ENCODE measurements around the gene BANP. TPM values are rescaled to one million over a fixed set of nuclear protein-coding genes. Genes with fewer than 3 reads are reported as not detected.
"Not testable (repeated sequence)": the region's sequence is repeated elsewhere in the genome, so short reads cannot be mapped to it uniquely, and the experiment has no call there.

BANP gene
- total and polyA plus RNA-seq, 4 donors = 10.3 to 56.6 (median 20.1) TPM

DNA sequence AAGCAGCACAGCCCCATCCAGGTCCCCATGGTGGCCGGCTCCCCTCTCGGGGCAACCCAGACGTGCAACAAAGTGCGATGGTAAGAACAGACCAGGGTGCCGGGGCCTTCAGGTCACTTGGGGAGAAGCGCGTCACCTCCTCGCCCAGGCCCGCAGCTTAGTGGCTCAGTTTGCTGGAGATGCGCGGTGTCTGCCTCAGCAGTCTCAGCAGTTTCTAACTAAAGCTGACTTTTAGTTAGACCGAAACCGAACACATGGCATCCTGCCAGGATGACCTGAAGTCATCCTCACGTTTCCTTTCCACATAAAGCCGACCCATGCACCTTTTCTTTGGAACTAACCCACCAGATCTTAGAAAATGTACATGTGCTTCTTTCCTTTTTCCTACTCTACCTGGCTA lies 32.9 kb downstream of the BANP start:
- WGBS, 2 donors = 94 to 96% methylated on average over 15 of the region's 15 CpGs
- peaks cover 2 to 18% (median 5%) of the 10 kb centered on the region in 4 donors for H3K36me3 ChIP-seq (ENCODE audit: control insufficient read depth in 4 of 4, insufficient read depth in 4 of 4, low read length in 4 of 4)
- not testable (repeated sequence) for DNase-seq; H3K4me1 ChIP-seq (ENCODE audit: control insufficient read depth in 5 of 5, insufficient read depth in 5 of 5, low read length in 5 of 5); H3K9ac ChIP-seq (ENCODE audit: insufficient read depth in 1 of 2, low read length in 2 of 2); ATAC-seq (ENCODE audit: insufficient read depth, low FRiP score); H3K27ac ChIP-seq (ENCODE audit: low read depth in 1 of 2, low read length in 1 of 2); H3K4me3 ChIP-seq; H3K27me3 ChIP-seq (ENCODE audit: control insufficient read depth in 3 of 3, insufficient read depth in 3 of 3, low read length in 2 of 3); H3K9me3 ChIP-seq (ENCODE audit: control insufficient read depth in 4 of 4, insufficient read depth in 3 of 4, low read length in 3 of 4)

- no peak overlapping the region for H3K27ac ChIP-seq (ENCODE audit: low read depth in 1 of 2, low read length in 1 of 2)
- WGBS, 2 donors = 95 to 99% methylated on average over 28 of the region's 28 CpGs
- no peak overlapping the region for H3K4me3 ChIP-seq
- H3K4me1 ChIP-seq (ENCODE audit: control insufficient read depth in 5 of 5, insufficient read depth in 5 of 5, low read length in 5 of 5) = peaks cover 0 to 5% (median 0%) of the 10 kb centered on the region in 5 donors
- H3K9ac ChIP-seq (ENCODE audit: insufficient read depth in 1 of 2, low read length in 2 of 2) = no peak overlapping the region
- peaks cover 2 to 17% (median 5%) of the 10 kb centered on the region in 4 donors for H3K36me3 ChIP-seq (ENCODE audit: control insufficient read depth in 4 of 4, insufficient read depth in 4 of 4, low read length in 4 of 4)
- no peak for ATAC-seq (ENCODE audit: insufficient read depth, low FRiP score)
- no peaks in the 10 kb centered on the region for H3K9me3 ChIP-seq (ENCODE audit: control insufficient read depth in 4 of 4, insufficient read depth in 3 of 4, low read length in 3 of 4)
- no peaks in the 10 kb centered on the region for H3K27me3 ChIP-seq (ENCODE audit: control insufficient read depth in 3 of 3, insufficient read depth in 3 of 3, low read length in 2 of 3)
- TF ChIP-seq, protein P1, sequence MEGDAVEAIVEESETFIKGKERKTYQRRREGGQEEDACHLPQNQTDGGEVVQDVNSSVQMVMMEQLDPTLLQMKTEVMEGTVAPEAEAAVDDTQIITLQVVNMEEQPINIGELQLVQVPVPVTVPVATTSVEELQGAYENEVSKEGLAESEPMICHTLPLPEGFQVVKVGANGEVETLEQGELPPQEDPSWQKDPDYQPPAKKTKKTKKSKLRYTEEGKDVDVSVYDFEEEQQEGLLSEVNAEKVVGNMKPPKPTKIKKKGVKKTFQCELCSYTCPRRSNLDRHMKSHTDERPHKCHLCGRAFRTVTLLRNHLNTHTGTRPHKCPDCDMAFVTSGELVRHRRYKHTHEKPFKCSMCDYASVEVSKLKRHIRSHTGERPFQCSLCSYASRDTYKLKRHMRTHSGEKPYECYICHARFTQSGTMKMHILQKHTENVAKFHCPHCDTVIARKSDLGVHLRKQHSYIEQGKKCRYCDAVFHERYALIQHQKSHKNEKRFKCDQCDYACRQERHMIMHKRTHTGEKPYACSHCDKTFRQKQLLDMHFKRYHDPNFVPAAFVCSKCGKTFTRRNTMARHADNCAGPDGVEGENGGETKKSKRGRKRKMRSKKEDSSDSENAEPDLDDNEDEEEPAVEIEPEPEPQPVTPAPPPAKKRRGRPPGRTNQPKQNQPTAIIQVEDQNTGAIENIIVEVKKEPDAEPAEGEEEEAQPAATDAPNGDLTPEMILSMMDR (IDR thresholded peaks at IDR 0.05; ENCODE audit: control extremely low read depth, extremely low read depth) = no peak
- no peak for DNase-seq
These were observed 33.5 kb downstream of the BANP start for GRCh38 chr16:87984632-87985267.

DNA sequence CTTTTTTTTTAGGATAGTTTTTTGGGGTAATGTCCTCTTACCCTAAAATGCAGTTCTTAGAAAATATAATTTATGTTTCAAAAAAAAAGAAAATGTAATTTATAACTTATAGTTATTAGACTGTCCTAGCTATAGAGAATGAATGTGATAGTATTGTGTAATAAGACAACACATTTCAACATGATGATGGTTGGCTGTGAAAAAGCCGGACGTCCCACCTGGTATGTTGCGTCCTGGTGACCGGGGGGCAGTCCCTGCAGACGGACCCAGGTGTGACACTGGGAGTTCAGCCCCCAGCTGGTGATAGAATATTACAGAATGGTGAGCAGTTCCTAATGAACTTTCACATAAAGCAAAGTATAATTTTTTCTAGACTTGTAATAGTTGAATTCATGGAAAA lies 34.3 kb downstream of the BANP start:
- 69 to 87% methylated on average over 5 of the region's 5 CpGs for WGBS, 2 donors
- not testable (repeated sequence) for H3K9ac ChIP-seq (ENCODE audit: insufficient read depth in 1 of 2, low read length in 2 of 2); DNase-seq; H3K4me3 ChIP-seq; H3K4me1 ChIP-seq (ENCODE audit: control insufficient read depth in 5 of 5, insufficient read depth in 5 of 5, low read length in 5 of 5); H3K27ac ChIP-seq (ENCODE audit: low read depth in 1 of 2, low read length in 1 of 2); ATAC-seq (ENCODE audit: insufficient read depth, low FRiP score); H3K9me3 ChIP-seq (ENCODE audit: control insufficient read depth in 4 of 4, insufficient read depth in 3 of 4, low read length in 3 of 4); H3K27me3 ChIP-seq (ENCODE audit: control insufficient read depth in 3 of 3, insufficient read depth in 3 of 3, low read length in 2 of 3)
- peaks cover 2 to 17% (median 5%) of the 10 kb centered on the region in 4 donors for H3K36me3 ChIP-seq (ENCODE audit: control insufficient read depth in 4 of 4, insufficient read depth in 4 of 4, low read length in 4 of 4)

- WGBS, 2 donors = 72 to 75% methylated on average over 5 of the region's 5 CpGs
These were observed 35.2 kb downstream of the BANP start for GRCh38 chr16:87986361-87986849.

DNA sequence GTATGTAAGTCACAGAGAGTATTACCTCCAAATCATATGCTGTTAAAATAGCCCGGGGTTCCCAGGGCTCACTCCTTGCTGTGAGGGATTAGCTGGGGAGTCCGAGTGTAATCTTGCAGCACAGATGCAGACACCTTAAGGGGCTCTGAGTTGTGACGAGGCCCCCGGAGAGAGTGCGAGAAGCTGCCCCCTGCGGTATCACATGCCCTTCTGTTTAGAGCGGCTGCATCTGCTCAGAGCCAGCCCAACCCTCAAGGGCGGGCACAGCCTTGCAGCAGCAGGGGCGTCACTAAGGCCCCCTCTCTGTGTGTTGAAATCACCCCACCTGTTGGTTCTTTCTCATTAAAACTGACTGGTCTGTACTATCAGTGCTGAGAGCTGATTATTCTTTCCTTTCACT lies 37.4 kb downstream of the BANP start:
- H3K9ac ChIP-seq (ENCODE audit: insufficient read depth in 1 of 2, low read length in 2 of 2); H3K9me3 ChIP-seq (ENCODE audit: control insufficient read depth in 4 of 4, insufficient read depth in 3 of 4, low read length in 3 of 4): not testable (repeated sequence)

More at GRCh38 chr16:87986361-87986849, 35.2 kb downstream of the BANP start:
- not testable (repeated sequence) for ATAC-seq (ENCODE audit: insufficient read depth, low FRiP score); H3K9ac ChIP-seq (ENCODE audit: insufficient read depth in 1 of 2, low read length in 2 of 2); H3K4me3 ChIP-seq; H3K4me1 ChIP-seq (ENCODE audit: control insufficient read depth in 5 of 5, insufficient read depth in 5 of 5, low read length in 5 of 5); H3K27me3 ChIP-seq (ENCODE audit: control insufficient read depth in 3 of 3, insufficient read depth in 3 of 3, low read length in 2 of 3); DNase-seq; H3K9me3 ChIP-seq (ENCODE audit: control insufficient read depth in 4 of 4, insufficient read depth in 3 of 4, low read length in 3 of 4)
- Histone ChIP-seq H3K27ac (ENCODE audit: low read depth in 1 of 2, low read length in 1 of 2) (peak overlapping the region in 1 of 2 donors; percentile 17), H3K36me3 (ENCODE audit: control insufficient read depth in 4 of 4, insufficient read depth in 4 of 4, low read length in 4 of 4) (peaks cover 2 to 15% (median 7%) of the 10 kb centered on the region in 4 donors)

GRCh38 chr16:87990254-87990653 lies 39.0 kb downstream of the BANP start:
- not testable (repeated sequence) for DNase-seq; H3K9ac ChIP-seq (ENCODE audit: insufficient read depth in 1 of 2, low read length in 2 of 2); H3K4me3 ChIP-seq; H3K4me1 ChIP-seq (ENCODE audit: control insufficient read depth in 5 of 5, insufficient read depth in 5 of 5, low read length in 5 of 5); H3K9me3 ChIP-seq (ENCODE audit: control insufficient read depth in 4 of 4, insufficient read depth in 3 of 4, low read length in 3 of 4); H3K27ac ChIP-seq (ENCODE audit: low read depth in 1 of 2, low read length in 1 of 2); H3K36me3 ChIP-seq (ENCODE audit: control insufficient read depth in 4 of 4, insufficient read depth in 4 of 4, low read length in 4 of 4); H3K27me3 ChIP-seq (ENCODE audit: control insufficient read depth in 3 of 3, insufficient read depth in 3 of 3, low read length in 2 of 3); ATAC-seq (ENCODE audit: insufficient read depth, low FRiP score)
- 86 to 87% methylated on average over 4 of the region's 4 CpGs for WGBS, 2 donors

More for the DNA sequence above, 37.4 kb downstream of the BANP start:
- DNase-seq; H3K4me3 ChIP-seq; H3K4me1 ChIP-seq (ENCODE audit: control insufficient read depth in 5 of 5, insufficient read depth in 5 of 5, low read length in 5 of 5); H3K27me3 ChIP-seq (ENCODE audit: control insufficient read depth in 3 of 3, insufficient read depth in 3 of 3, low read length in 2 of 3); H3K27ac ChIP-seq (ENCODE audit: low read depth in 1 of 2, low read length in 1 of 2); ATAC-seq (ENCODE audit: insufficient read depth, low FRiP score): not testable (repeated sequence)
- H3K36me3 ChIP-seq (ENCODE audit: control insufficient read depth in 4 of 4, insufficient read depth in 4 of 4, low read length in 4 of 4) = peaks cover 2 to 13% (median 8%) of the 10 kb centered on the region in 4 donors
- 92 to 95% methylated on average over 9 of the region's 9 CpGs for WGBS, 2 donors

DNA sequence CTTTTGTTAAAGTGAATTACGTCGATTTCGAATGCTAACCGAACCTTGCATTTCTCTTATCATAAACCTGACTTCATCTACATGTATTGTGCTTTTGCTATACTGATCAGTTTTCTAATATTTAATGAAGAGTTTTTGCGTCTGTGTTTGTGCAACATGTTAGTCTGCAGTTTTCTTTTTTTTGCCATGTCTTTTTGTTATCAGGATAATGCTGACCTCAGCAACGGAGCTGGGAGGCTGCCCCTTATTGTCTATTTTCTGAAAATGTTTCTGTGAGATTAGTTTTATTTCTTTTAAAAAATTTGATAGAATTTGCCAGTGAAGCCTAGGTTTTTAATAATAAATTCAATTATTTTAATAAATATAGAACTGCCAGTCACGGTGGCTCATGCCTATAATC lies 40.9 kb downstream of the BANP start:
- not testable (repeated sequence) for DNase-seq; H3K4me3 ChIP-seq; H3K9ac ChIP-seq (ENCODE audit: insufficient read depth in 1 of 2, low read length in 2 of 2); H3K27ac ChIP-seq (ENCODE audit: low read depth in 1 of 2, low read length in 1 of 2); H3K9me3 ChIP-seq (ENCODE audit: control insufficient read depth in 4 of 4, insufficient read depth in 3 of 4, low read length in 3 of 4); ATAC-seq (ENCODE audit: insufficient read depth, low FRiP score); H3K4me1 ChIP-seq (ENCODE audit: control insufficient read depth in 5 of 5, insufficient read depth in 5 of 5, low read length in 5 of 5); H3K27me3 ChIP-seq (ENCODE audit: control insufficient read depth in 3 of 3, insufficient read depth in 3 of 3, low read length in 2 of 3)
- 98% methylated on average over 7 of the region's 7 CpGs for WGBS, 2 donors
- peaks cover 0 to 13% (median 5%) of the 10 kb centered on the region in 4 donors for H3K36me3 ChIP-seq (ENCODE audit: control insufficient read depth in 4 of 4, insufficient read depth in 4 of 4, low read length in 4 of 4)

Data from lung (tissue), 12 donors.